GM21447 (cell line): ENCODE measurements around the gene GJB3.
"Not testable (repeated sequence)": the region's sequence is repeated elsewhere in the genome, so short reads cannot be mapped to it uniquely, and the experiment has no call there.

ENCODE experiments used
- ATAC-seq: cut with Tn5 transposase; IDR thresholded peaks from one replicate; pipeline ENCODE4 v1.9.1; 2021; ENCODE audit not compliant: unreplicated experiment

GJB3 gene

GRCh38 chr1:34785231-34785874 is 4.3 kb downstream of the GJB3 start:
- ATAC-seq, result no peak

- ATAC-seq, result no peak
Observed at GRCh38 chr1:34785875-34786470, 5.0 kb downstream of the GJB3 start.

GRCh38 chr1:34786521-34787325 is 5.7 kb downstream of the GJB3 start:
- ATAC-seq, result no peak

- no peak for ATAC-seq
Observed at GRCh38 chr1:34787461-34788420, 6.7 kb downstream of the GJB3 start.

GRCh38 chr1:34790985-34791384 is 10.0 kb downstream of the GJB3 start:
- no peak for ATAC-seq

GRCh38 chr1:34792424-34792823 is 11.4 kb downstream of the GJB3 start:
- no peak for ATAC-seq

- no peak for ATAC-seq
Observed at GRCh38 chr1:34792868-34793727, 12.1 kb downstream of the GJB3 start, which contains the start of gene GJA4. TSS of gene GJA4 (plus strand) at chr1:34792999. CDS start at chr1:34794214, 1,215 bp downstream.

- ATAC-seq, result no peak
Observed at GRCh38 chr1:34794001-34794789, 13.2 kb downstream of the GJB3 start.

- no peak for ATAC-seq
Observed at GRCh38 chr1:34794790-34795180, 13.8 kb downstream of the GJB3 start.

- ATAC-seq, result no peak
Observed at GRCh38 chr1:34795916-34796315, 14.9 kb downstream of the GJB3 start.

GRCh38 chr1:34796990-34797389 is 16.0 kb downstream of the GJB3 start:
- ATAC-seq, result no peak

- no peak for ATAC-seq
Observed at GRCh38 chr1:34800214-34800613, 19.2 kb downstream of the GJB3 start.

- no peak for ATAC-seq
Observed at GRCh38 chr1:34803770-34804169, 22.8 kb downstream of the GJB3 start.

GRCh38 chr1:34806396-34806795 is 25.4 kb downstream of the GJB3 start:
- no peak for ATAC-seq

- no peak for ATAC-seq
Observed at GRCh38 chr1:34808051-34808810, 27.2 kb downstream of the GJB3 start.

GRCh38 chr1:34810781-34811180 is 29.8 kb downstream of the GJB3 start:
- not testable (repeated sequence) for ATAC-seq

GRCh38 chr1:34816332-34816731 is 35.3 kb downstream of the GJB3 start:
- no peak for ATAC-seq

GRCh38 chr1:34816778-34817177 is 35.8 kb downstream of the GJB3 start:
- ATAC-seq, result no peak
